K562 (cell line): ENCODE results near the gene FMNL2. TPM values are rescaled to one million over a fixed set of nuclear protein-coding genes. Genes with fewer than 3 reads are reported as not detected.

Experiments used
- CBX5 ChIP-seq: IDR thresholded peaks from 2 replicates; pipeline ENCODE4 v1.6.1; 2014; ENCODE audit warnings: low read depth, borderline replicate concordance
- CREB1 ChIP-seq, 2 experiments: sonication (generic) in 1 of 2; formaldehyde crosslinking in 1 of 2; IDR thresholded peaks; 2 replicates each; pipeline versions ENCODE4 v1.6.1 to v1.8.0; 2012 to 2022; ENCODE audit warnings: inconsistent platforms in 1 of 2, mild to moderate bottlenecking in 1 of 2, missing genetic modification reagents in 1 of 2, moderate library complexity in 1 of 2
- CTBP1 ChIP-seq: fragments of 450-650 bp; IDR thresholded peaks from 2 replicates; pipeline ENCODE4 v1.6.1; 2016; ENCODE audit warnings: borderline replicate concordance
- CXXC5 ChIP-seq: fragments of 250-450 bp; sonication (Bioruptor Pico); IDR thresholded peaks from 2 replicates; pipeline ENCODE4 v1.8.0; 2022; ENCODE audit warnings: inconsistent platforms, mild to moderate bottlenecking, moderate library complexity
- HNRNPL ChIP-seq: fragments of 200-400 bp; formaldehyde crosslinking; IDR thresholded peaks from 2 replicates; pipeline ENCODE4 v1.6.1; 2017; ENCODE audit warnings: low read depth, mild to moderate bottlenecking, low read length
- LARP7 ChIP-seq: fragments of 450-650 bp; IDR thresholded peaks from 2 replicates; pipeline ENCODE4 v1.6.1; 2016
- MLLT1 ChIP-seq, 2 experiments: fragments of 450-650 bp; IDR thresholded peaks; 2 replicates each; pipeline ENCODE4 v1.6.1; 2016
- PCBP1 ChIP-seq: fragments of 200-400 bp; formaldehyde crosslinking; IDR thresholded peaks from 2 replicates; pipeline ENCODE4 v1.6.1; 2018; ENCODE audit warnings: mild to moderate bottlenecking, low read depth, low read length; ENCODE audit not compliant: poor library complexity, severe bottlenecking
- PHF8 ChIP-seq: fragments of 200-600 bp; sonication (generic); IDR thresholded peaks from 2 replicates; pipeline ENCODE4 v1.6.1; 2012; ENCODE audit warnings: mixed run types, mild to moderate bottlenecking, inconsistent platforms, low read length, moderate library complexity, borderline replicate concordance
- PTRF ChIP-seq: fragments of 450-650 bp; IDR thresholded peaks from 2 replicates; pipeline ENCODE4 v1.6.1; 2016; ENCODE audit warnings: mild to moderate bottlenecking, missing genetic modification characterization, missing compliant biosample characterization
- RBFOX2 ChIP-seq: fragments of 200-400 bp; formaldehyde crosslinking; IDR thresholded peaks from 2 replicates; pipeline ENCODE4 v1.6.1; 2017; ENCODE audit warnings: low read depth, mild to moderate bottlenecking, low read length, moderate library complexity
- SAP30 ChIP-seq: fragments of 200-600 bp; sonication (generic); IDR thresholded peaks from 2 replicates; pipeline ENCODE4 v1.6.1; 2012; ENCODE audit warnings: borderline replicate concordance, low read depth, mild to moderate bottlenecking, moderate library complexity, low read length, control low read depth, inconsistent platforms; ENCODE audit not compliant: insufficient read depth, poor library complexity, severe bottlenecking
- SIX5 ChIP-seq, 2 experiments: IDR thresholded peaks; 2 replicates each; pipeline ENCODE4 v1.6.1; 2011; ENCODE audit warnings: low read length in 2 of 2, borderline replicate concordance in 1 of 2, low read depth in 1 of 2, mild to moderate bottlenecking in 1 of 2, moderate library complexity in 1 of 2; ENCODE audit not compliant: insufficient read depth in 1 of 2
- SP1 ChIP-seq: sonication (generic); formaldehyde crosslinking; IDR thresholded peaks from 2 replicates; pipeline ENCODE4 v1.8.1; 2022; ENCODE audit warnings: mild to moderate bottlenecking, missing genetic modification reagents
- TAF9B ChIP-seq: fragments of 450-650 bp; IDR thresholded peaks from 2 replicates; pipeline ENCODE4 v1.6.1; 2018; ENCODE audit warnings: mild to moderate bottlenecking; ENCODE audit not compliant: partially characterized antibody
- TCF7 ChIP-seq: sonication (generic); IDR thresholded peaks from 2 replicates; pipeline ENCODE4 v1.6.1; 2016; ENCODE audit warnings: antibody characterized with exemption, borderline replicate concordance
- TEAD1 ChIP-seq, 2 experiments: fragments of 450-650 bp in 1 of 2; sonication (generic) in 1 of 2; formaldehyde crosslinking; IDR thresholded peaks; 2 replicates each; pipeline versions ENCODE4 v1.4.0 to v1.8.0; 2020 to 2022; ENCODE audit warnings: mild to moderate bottlenecking in 2 of 2, missing genetic modification reagents in 1 of 2
- YY1 ChIP-seq, 3 experiments: IDR thresholded peaks; 2 replicates each; pipeline ENCODE4 v1.6.1; 2011; ENCODE audit warnings: low read length in 2 of 3, mild to moderate bottlenecking in 2 of 3, moderate library complexity in 2 of 3, borderline replicate concordance in 1 of 3, control low read depth in 1 of 3, low read depth in 1 of 3; ENCODE audit not compliant: insufficient read depth in 3 of 3, insufficient replicate concordance in 2 of 3, control insufficient read depth in 1 of 3, insufficient read length in 1 of 3; ENCODE audit errors: extremely low read depth in 1 of 3
- ZBTB12 ChIP-seq: fragments of 250-450 bp; sonication (Bioruptor Pico); IDR thresholded peaks from 2 replicates; pipeline ENCODE4 v1.4.0; 2020
- ZFX ChIP-seq: sonication (generic); formaldehyde crosslinking; IDR thresholded peaks from 2 replicates; pipeline ENCODE4 v1.8.0; 2022; ENCODE audit warnings: mild to moderate bottlenecking, missing genetic modification reagents, moderate library complexity
- ZNF12 ChIP-seq: sonication (generic); formaldehyde crosslinking; IDR thresholded peaks from 2 replicates; pipeline ENCODE4 v1.4.0; 2020; ENCODE audit warnings: mild to moderate bottlenecking, missing genetic modification reagents
- ZNF143 ChIP-seq: sonication (generic); formaldehyde crosslinking; IDR thresholded peaks from 2 replicates; pipeline ENCODE4 v1.9.0; 2022; ENCODE audit warnings: mild to moderate bottlenecking, missing genetic modification reagents
- ZNF212 ChIP-seq: fragments of 450-650 bp; formaldehyde crosslinking; IDR thresholded peaks from 2 replicates; pipeline ENCODE4 v1.4.0; 2020; ENCODE audit warnings: mild to moderate bottlenecking
- polyA plus RNA-seq, 8 experiments: library from polyadenylated mRNA; depleted of rRNA in 4 of 8; stranded (reverse) in 5 of 8; unstranded in 3 of 8; fragments of >200 nt; fragmentation: Nextera tagmentation in 2 of 8; fragmentation: Illumina TruSeq in 1 of 8; extraction: Ambion mirVana in 2 of 8; extraction: Trizol in 1 of 8; gene quantifications; 2 replicates each; pipeline versions ENCODE4 v1.2.1 to v1.2.3, GENCODE V29; 2011 to 2014; ENCODE audit warnings: inconsistent platforms in 1 of 8, missing spikeins in 1 of 8
- total RNA-seq, 7 experiments: library from RNA; depleted of rRNA in 6 of 7; stranded (reverse); fragments of >200 nt in 6 of 7; fragmentation: Illumina TruSeq in 2 of 7; extraction: Trizol in 2 of 7; gene quantifications; 2 replicates each; pipeline versions ENCODE4 v1.2.1 to v1.2.3, GENCODE V29; 2011 to 2021; ENCODE audit warnings: low replicate concordance in 1 of 7

Gene FMNL2
- total and polyA plus RNA-seq, 9 of the 15 experiments (the other 6 are each of a cell fraction or from before 2014, with no cell fraction given), result 0.15 to 0.49 (median 0.24) TPM; not detected in 1

GRCh38 chr2:152335016-152335725 is at the start of gene FMNL2 (continued):
- 0 out of 2 replicates have a peak, but pooled peaks have one; percentile 31 for TF ChIP-seq RBFOX2
- no peak for TF ChIP-seq LARP7
- TF ChIP-seq PCBP1, result peak; percentile 15
- TF ChIP-seq CTBP1, result 0 out of 2 replicates have a peak, but pooled peaks have one; percentile 31
- TF ChIP-seq SAP30, result peak; percentile 5
- TF ChIP-seq TAF9B, result no peak
- TF ChIP-seq MLLT1 (IDR thresholded peaks at IDR 0.05), result no peak
- TF ChIP-seq YY1 (IDR thresholded peaks at IDR 0.05; ENCODE audit: borderline replicate concordance in 1 of 3, control insufficient read depth in 1 of 3, extremely low read depth in 1 of 3, insufficient read depth in 3 of 3, insufficient read length in 1 of 3, insufficient replicate concordance in 2 of 3, low read depth in 1 of 3, low read length in 2 of 3), result peak in 2 of 3 experiments; percentile 43 to 54
- peak; percentile 67 to 77; a peak in 2 of 4 replicates for TF ChIP-seq SIX5 (IDR thresholded peaks at IDR 0.05; ENCODE audit: borderline replicate concordance in 1 of 2, insufficient read depth in 1 of 2, low read depth in 1 of 2, low read length in 2 of 2)
- peak; percentile 34; the same call in 1 of the 2 replicates for TF ChIP-seq HNRNPL
- TF ChIP-seq SP1, result peak; percentile 52; the same call in 1 of the 2 replicates
- peak; percentile 95 for TF ChIP-seq CREB1 (IDR thresholded peaks at IDR 0.05)
- TF ChIP-seq CREB1 (CRISPR knock-in tag; IDR thresholded peaks at IDR 0.05), result peak; percentile 93
- peak; percentile 34; the same call in 1 of the 2 replicates for TF ChIP-seq PHF8
- no peak for TF ChIP-seq ZNF12 (CRISPR knock-in tag)
- 0 out of 2 replicates have a peak, but pooled peaks have one; percentile 39 for TF ChIP-seq TCF7
- no peak for TF ChIP-seq ZNF212 (CRISPR knock-in tag)
- peak; percentile 83 for TF ChIP-seq ZNF143 (CRISPR knock-in tag)
- TF ChIP-seq ZBTB12, result peak; percentile 60
- peak; percentile 21; the same call in 1 of the 2 replicates for TF ChIP-seq ZFX (CRISPR knock-in tag)
- no peak for TF ChIP-seq PTRF (tag)
- 0 out of 2 replicates have a peak, but pooled peaks have one; percentile 23 for TF ChIP-seq CXXC5 (CRISPR knock-in tag)
- TF ChIP-seq TEAD1 (CRISPR knock-in tag; IDR thresholded peaks at IDR 0.05), result 0 out of 4 replicates have a peak, but pooled peaks of 1 of the 2 experiments have one; percentile 32
- TF ChIP-seq CBX5, result no peak
